LNCAP (cell line): ENCODE results near the gene EXD3.

ENCODE experiments used
- TF ChIP-seq, protein P1 (sequence below): fragments of 450-650 bp; IDR thresholded peaks from 2 replicates; pipeline ENCODE4 v1.5.1; 2017; ENCODE audit warnings: mild to moderate bottlenecking

The EXD3 gene

DNA sequence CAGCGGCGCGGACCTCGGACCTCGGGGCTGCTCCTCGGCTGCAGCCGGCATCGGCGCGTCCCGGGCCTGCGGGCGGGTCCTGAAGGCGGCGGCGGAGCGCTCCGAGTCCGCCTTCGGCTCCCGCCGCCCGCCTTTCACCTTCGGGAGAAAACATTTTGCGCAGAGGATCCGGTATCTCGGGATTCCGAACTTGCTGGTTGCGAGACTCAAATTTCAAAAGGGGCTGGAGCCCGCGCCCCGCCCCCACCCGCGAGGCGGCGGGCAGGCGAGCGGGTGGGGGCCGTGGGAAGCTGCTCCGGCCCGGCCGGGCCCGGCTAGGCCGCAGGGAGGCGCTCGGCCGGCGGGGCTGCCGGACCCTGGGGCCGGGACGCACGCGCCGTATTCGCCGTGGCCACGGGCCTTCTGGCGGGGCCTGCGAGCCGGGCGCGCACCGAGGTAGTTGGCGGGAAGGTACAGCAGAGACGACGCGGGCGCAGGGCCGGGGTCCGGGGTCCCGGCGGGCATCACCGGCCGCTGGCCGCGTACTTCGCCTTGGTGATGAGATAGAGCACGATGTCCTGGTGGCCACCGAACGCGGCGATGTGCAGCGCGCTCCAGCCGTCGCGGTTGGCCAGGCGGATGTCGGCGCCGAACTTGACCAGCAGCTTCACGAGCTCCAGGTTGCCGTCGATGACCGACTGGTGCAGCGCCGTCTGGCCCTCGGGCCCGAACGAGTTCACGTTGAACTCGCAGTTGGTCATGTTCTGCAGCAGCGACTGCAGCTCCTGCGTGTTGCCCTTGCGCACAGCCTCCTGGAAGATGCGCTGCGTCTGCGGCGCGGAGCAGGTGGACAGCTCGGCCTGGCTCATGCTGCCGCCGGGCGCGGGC, 121.6 kb downstream of the EXD3 start:
- TF ChIP-seq, protein P1, sequence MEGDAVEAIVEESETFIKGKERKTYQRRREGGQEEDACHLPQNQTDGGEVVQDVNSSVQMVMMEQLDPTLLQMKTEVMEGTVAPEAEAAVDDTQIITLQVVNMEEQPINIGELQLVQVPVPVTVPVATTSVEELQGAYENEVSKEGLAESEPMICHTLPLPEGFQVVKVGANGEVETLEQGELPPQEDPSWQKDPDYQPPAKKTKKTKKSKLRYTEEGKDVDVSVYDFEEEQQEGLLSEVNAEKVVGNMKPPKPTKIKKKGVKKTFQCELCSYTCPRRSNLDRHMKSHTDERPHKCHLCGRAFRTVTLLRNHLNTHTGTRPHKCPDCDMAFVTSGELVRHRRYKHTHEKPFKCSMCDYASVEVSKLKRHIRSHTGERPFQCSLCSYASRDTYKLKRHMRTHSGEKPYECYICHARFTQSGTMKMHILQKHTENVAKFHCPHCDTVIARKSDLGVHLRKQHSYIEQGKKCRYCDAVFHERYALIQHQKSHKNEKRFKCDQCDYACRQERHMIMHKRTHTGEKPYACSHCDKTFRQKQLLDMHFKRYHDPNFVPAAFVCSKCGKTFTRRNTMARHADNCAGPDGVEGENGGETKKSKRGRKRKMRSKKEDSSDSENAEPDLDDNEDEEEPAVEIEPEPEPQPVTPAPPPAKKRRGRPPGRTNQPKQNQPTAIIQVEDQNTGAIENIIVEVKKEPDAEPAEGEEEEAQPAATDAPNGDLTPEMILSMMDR = peak; percentile 50

DNA sequence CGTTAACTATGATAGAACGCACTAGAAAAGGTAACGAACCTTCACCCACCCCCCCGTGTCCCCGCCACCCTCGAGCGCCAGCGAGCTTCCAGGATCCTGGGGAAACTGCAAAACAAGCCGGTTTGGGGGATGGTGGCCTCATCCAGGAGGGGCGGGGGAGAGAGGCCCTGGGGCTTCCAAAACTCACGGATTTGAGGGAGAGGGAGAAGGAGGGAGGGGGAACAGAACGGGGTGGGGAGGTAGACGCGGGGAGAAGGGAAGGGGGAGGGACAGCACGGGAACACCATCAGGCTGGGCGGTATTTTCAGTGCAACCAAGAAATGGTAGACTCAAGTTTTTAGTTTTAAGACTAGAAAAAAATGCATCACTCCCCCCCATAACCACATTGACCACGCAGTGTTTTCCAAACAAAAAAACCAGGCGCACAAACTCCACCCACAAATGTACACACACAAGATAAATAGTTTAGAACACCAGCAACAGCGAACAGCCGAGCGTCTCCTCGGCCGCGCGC, 122.3 kb downstream of the EXD3 start:
- TF ChIP-seq, protein P1 = no peak

DNA sequence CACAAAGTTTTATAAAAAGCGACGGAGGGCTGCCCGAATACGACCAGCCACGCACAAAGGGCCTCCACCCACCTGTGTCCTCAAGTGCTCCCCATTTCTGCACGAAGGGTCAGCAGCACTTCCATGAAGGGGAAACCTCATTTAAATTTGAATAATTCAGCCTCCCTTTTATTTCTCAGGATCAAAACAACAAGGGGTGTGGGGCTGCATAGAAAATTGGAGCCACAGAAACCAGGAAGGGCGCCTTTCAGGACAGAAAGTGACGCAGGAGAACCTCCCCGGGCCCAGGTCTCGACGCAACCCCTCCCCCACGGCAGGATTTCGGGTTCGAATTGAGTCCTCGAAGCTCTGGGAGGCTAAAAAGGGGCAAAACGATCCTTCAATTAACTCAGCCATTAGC, 123.0 kb downstream of the EXD3 start:
- TF ChIP-seq, protein P1 = no peak

GRCh38 chr9:137299203-137299565, 123.8 kb downstream of the EXD3 start:
- TF ChIP-seq, protein P1 = no peak

GRCh38 chr9:137298401-137299202, 124.4 kb downstream of the EXD3 start:
- TF ChIP-seq, protein P1 = no peak

- TF ChIP-seq, protein P1 = no peak
Observed at GRCh38 chr9:137297966-137298365, 125.0 kb downstream of the EXD3 start.

- TF ChIP-seq, protein P1 = no peak
Observed at GRCh38 chr9:137296670-137297664, 126.0 kb downstream of the EXD3 start.
